OCI-LY7 (cell line): ENCODE results near the gene GORASP2. TPM values are rescaled to one million over a fixed set of nuclear protein-coding genes. Genes with fewer than 3 reads are reported as not detected.

Source experiments
- BruUV-seq: library from RNA; stranded (reverse); fragments of 400-500 nt; replicated peaks from 2 replicates; lab custom pipeline; 2021; lab: Mats Ljungman, UMichigan
- CTCF ChIA-PET: fragments of 300-600 bp; sonication (Branson Sonifier 250); formaldehyde crosslinking; loops from one replicate; lab custom pipeline; 2022; ENCODE audit warnings: antibody characterized with exemption; ENCODE audit not compliant: unreplicated experiment; lab: Charles Lee
- POLR2A ChIA-PET: fragments of 300-600 bp; sonication (Branson Sonifier 250); formaldehyde crosslinking; loops from one replicate; lab custom pipeline; 2022; ENCODE audit warnings: antibody characterized with exemption; lab: Charles Lee
- DNase-seq: peaks from one replicate; pipeline ENCODE4 v3.0.0-alpha.2; 2015; ENCODE audit warnings: low spot score
- H2AFZ ChIP-seq: fragments of 200-600 bp; sonication (generic), shearing (Covaris generic); 2 replicates; pipeline ENCODE4 v1.6.1; 2014; ENCODE audit warnings: mild to moderate bottlenecking, antibody characterized with exemption, low read length, moderate library complexity
- H3K27ac ChIP-seq: fragments of 200-600 bp; sonication (generic); 2 replicates; pipeline ENCODE4 v1.5.1; 2014; ENCODE audit warnings: mixed run types, low read depth, mild to moderate bottlenecking, moderate library complexity, low read length, inconsistent platforms; ENCODE audit not compliant: poor library complexity, severe bottlenecking
- H3K36me3 ChIP-seq: fragments of 200-600 bp; sonication (generic); 2 replicates; pipeline ENCODE4 v1.6.1; 2014; ENCODE audit warnings: mild to moderate bottlenecking, antibody characterized with exemption, low read length, moderate library complexity, mixed read lengths; ENCODE audit not compliant: insufficient read depth
- H3K4me1 ChIP-seq: fragments of 200-600 bp; sonication (generic); 2 replicates; pipeline ENCODE4 v1.5.1; 2014; ENCODE audit warnings: mild to moderate bottlenecking, low read length; ENCODE audit not compliant: insufficient read depth, poor library complexity, severe bottlenecking
- H3K4me2 ChIP-seq: fragments of 200-600 bp; sonication (generic); 2 replicates; pipeline ENCODE4 v1.6.1; 2014; ENCODE audit warnings: mild to moderate bottlenecking, low read length
- H3K4me3 ChIP-seq: fragments of 200-600 bp; sonication (generic); 2 replicates; pipeline ENCODE4 v1.5.1; 2014; ENCODE audit warnings: mild to moderate bottlenecking, low read depth, low read length; ENCODE audit not compliant: poor library complexity, severe bottlenecking
- H3K79me2 ChIP-seq: fragments of 200-600 bp; sonication (generic); 2 replicates; pipeline ENCODE4 v1.6.1; 2016; ENCODE audit warnings: low read depth, mild to moderate bottlenecking, low read length, moderate library complexity, mixed read lengths; ENCODE audit not compliant: insufficient read depth
- H3K9me2 ChIP-seq: fragments of 200-600 bp; sonication (generic); 2 replicates; pipeline ENCODE4 v1.6.1; 2016; ENCODE audit warnings: mild to moderate bottlenecking, low read length, mixed read lengths; ENCODE audit not compliant: insufficient read depth
- H3K9me3 ChIP-seq: fragments of 200-600 bp; sonication (generic); 2 replicates; pipeline ENCODE4 v1.6.1; 2014; ENCODE audit warnings: mild to moderate bottlenecking, mixed run types, low read length, mixed read lengths
- H4K20me1 ChIP-seq: fragments of 200-600 bp; sonication (generic); 2 replicates; pipeline ENCODE4 v1.6.1; 2014; ENCODE audit warnings: mild to moderate bottlenecking, antibody characterized with exemption, low read length, moderate library complexity, mixed read lengths; ENCODE audit not compliant: insufficient read depth
- CTCF ChIP-seq: fragments of 200-600 bp; sonication (generic); conservative IDR thresholded peaks from 2 replicates; pipeline ENCODE4 v1.5.1; 2014; ENCODE audit warnings: mild to moderate bottlenecking, antibody characterized with exemption, low read length, moderate library complexity, mixed read lengths
- EZH2phosphoT487 ChIP-seq: fragments of 200-600 bp; sonication (generic); IDR thresholded peaks from 2 replicates; pipeline ENCODE4 v1.6.1; 2018; ENCODE audit warnings: low read depth, borderline replicate concordance, mild to moderate bottlenecking, mixed run types, antibody characterized with exemption, low read length, moderate library complexity, mixed read lengths
- intact Hi-C: fragments of 100-400 bp; cut with micrococcal nuclease; formaldehyde crosslinking; loops from one replicate; pipeline ENCODE4 v1.10.0; 2022; ENCODE audit not compliant: unreplicated experiment
- total RNA-seq, 2 experiments: library from RNA; depleted of rRNA in 1 of 2; stranded (reverse); fragments of >200 nt in 1 of 2; shearing (Covaris generic) in 1 of 2; gene quantifications; 2 replicates each; pipeline ENCODE4 v1.2.3, GENCODE V29; 2014 to 2022

GORASP2 gene
- total RNA-seq, 2 experiments from 2014 or later = 30.7 to 94.3 TPM

GRCh38 chr2:171009386-171009785, 80.3 kb downstream of the GORASP2 start:
- Histone ChIP-seq H2AFZ (no peak overlapping the region), H3K4me2 (no peak overlapping the region), H3K4me1 (no peaks in the 10 kb centered on the region), H4K20me1 (no peaks in the 10 kb centered on the region), H3K9me2 (no peaks in the 10 kb centered on the region), H3K36me3 (peaks cover 98% of the 10 kb centered on the region), H3K4me3 (no peak overlapping the region), H3K27ac (no peak overlapping the region), H3K9me3 (no peaks in the 10 kb centered on the region), H3K79me2 (no peaks in the 10 kb centered on the region)
- no peak for DNase-seq
- intact Hi-C loops = no loop called here
- ChIA-PET CTCF (no interaction called here), POLR2A (interaction anchor here (0.6 to 0.7 kb wide), 3 partner anchors 49 to 1037 kb away, joined by 3 to 7 read pairs (median 7); no protein-coding TSS in a partner anchor)
- BruUV-seq = no TSS peak
- TF ChIP-seq CTCF = no peak
- no peak for TF ChIP-seq EZH2phosphoT487

- no peak overlapping the region for H3K4me3 ChIP-seq
- no peak overlapping the region for H3K27ac ChIP-seq
- H3K36me3 ChIP-seq = peaks cover 88% of the 10 kb centered on the region
- peaks cover 4% of the 10 kb centered on the region; the same call in 1 of the 2 replicates for H3K79me2 ChIP-seq
- no peak overlapping the region for H2AFZ ChIP-seq
- ChIA-PET CTCF (interaction anchor here (0.6 to 1.1 kb wide), 2 partner anchors 10 to 582 kb away, joined by 3 to 4 read pairs; no protein-coding TSS in a partner anchor), POLR2A (interaction anchor here (0.6 to 1.5 kb wide), 5 partner anchors 9 to 314 kb away, joined by 3 to 7 read pairs (median 4); no protein-coding TSS in a partner anchor)
- no peak for DNase-seq
- H4K20me1 ChIP-seq = no peaks in the 10 kb centered on the region
- BruUV-seq = no TSS peak
- no peaks in the 10 kb centered on the region for H3K9me2 ChIP-seq
- H3K4me1 ChIP-seq = no peaks in the 10 kb centered on the region
- no peak overlapping the region for H3K4me2 ChIP-seq
- 0 out of 2 replicates have a peak, but pooled peaks cover 3% of the 10 kb centered on the region for H3K9me3 ChIP-seq
- intact Hi-C loops = no loop called here
- no peak for TF ChIP-seq CTCF
- TF ChIP-seq EZH2phosphoT487 = no peak
Measured at GRCh38 chr2:171013851-171014250, 84.8 kb downstream of the GORASP2 start.

GRCh38 chr2:171016125-171016524, 87.1 kb downstream of the GORASP2 start:
- BruUV-seq = no TSS peak
- no peaks in the 10 kb centered on the region for H4K20me1 ChIP-seq
- no peak for TF ChIP-seq EZH2phosphoT487
- TF ChIP-seq CTCF = no peak
- H3K79me2 ChIP-seq = peaks cover 4% of the 10 kb centered on the region; the same call in 1 of the 2 replicates
- H2AFZ ChIP-seq = no peak overlapping the region
- H3K9me2 ChIP-seq = no peaks in the 10 kb centered on the region
- 0 out of 2 replicates have a peak, but pooled peaks cover 3% of the 10 kb centered on the region for H3K9me3 ChIP-seq
- POLR2A ChIA-PET = interaction anchor here (0.6 to 1.7 kb wide), 5 partner anchors 12 to 220 kb away, joined by 3 to 8 read pairs (median 5); no protein-coding TSS in a partner anchor
- peaks cover 88% of the 10 kb centered on the region for H3K36me3 ChIP-seq
- H3K27ac ChIP-seq = no peak overlapping the region
- no peak for DNase-seq
- H3K4me3 ChIP-seq = no peak overlapping the region
- no peaks in the 10 kb centered on the region for H3K4me1 ChIP-seq
- H3K4me2 ChIP-seq = no peak overlapping the region
- intact Hi-C loops = no loop called here
- CTCF ChIA-PET = no interaction called here
